Measurements from ENCODE around the gene KRTAP5-2.

DNA sequence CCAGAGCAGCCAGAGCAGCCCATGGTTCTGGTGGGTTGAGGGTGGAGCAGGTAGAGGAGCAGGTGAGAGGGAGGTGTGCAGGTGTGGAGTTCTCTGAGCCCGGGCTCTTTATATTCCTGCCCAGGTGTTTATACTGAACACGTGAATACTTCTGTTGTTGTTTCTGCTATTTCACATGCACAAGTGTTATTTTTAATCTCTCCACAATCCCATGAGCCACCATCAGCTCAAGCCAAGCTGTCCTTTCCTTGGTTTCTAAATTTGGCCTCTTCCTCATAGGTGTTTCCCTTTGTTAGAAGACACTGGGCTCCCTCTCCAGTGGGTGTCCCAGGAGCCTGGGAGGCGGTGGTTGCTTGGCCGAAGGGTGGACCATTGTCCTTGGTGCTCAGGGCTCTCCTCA, 10.3 kb upstream of the KRTAP5-2 start, which contains the start of gene KRTAP5-3:
- TF ChIP-seq, protein P1, sequence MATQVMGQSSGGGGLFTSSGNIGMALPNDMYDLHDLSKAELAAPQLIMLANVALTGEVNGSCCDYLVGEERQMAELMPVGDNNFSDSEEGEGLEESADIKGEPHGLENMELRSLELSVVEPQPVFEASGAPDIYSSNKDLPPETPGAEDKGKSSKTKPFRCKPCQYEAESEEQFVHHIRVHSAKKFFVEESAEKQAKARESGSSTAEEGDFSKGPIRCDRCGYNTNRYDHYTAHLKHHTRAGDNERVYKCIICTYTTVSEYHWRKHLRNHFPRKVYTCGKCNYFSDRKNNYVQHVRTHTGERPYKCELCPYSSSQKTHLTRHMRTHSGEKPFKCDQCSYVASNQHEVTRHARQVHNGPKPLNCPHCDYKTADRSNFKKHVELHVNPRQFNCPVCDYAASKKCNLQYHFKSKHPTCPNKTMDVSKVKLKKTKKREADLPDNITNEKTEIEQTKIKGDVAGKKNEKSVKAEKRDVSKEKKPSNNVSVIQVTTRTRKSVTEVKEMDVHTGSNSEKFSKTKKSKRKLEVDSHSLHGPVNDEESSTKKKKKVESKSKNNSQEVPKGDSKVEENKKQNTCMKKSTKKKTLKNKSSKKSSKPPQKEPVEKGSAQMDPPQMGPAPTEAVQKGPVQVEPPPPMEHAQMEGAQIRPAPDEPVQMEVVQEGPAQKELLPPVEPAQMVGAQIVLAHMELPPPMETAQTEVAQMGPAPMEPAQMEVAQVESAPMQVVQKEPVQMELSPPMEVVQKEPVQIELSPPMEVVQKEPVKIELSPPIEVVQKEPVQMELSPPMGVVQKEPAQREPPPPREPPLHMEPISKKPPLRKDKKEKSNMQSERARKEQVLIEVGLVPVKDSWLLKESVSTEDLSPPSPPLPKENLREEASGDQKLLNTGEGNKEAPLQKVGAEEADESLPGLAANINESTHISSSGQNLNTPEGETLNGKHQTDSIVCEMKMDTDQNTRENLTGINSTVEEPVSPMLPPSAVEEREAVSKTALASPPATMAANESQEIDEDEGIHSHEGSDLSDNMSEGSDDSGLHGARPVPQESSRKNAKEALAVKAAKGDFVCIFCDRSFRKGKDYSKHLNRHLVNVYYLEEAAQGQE (IDR thresholded peaks at IDR 0.05; ENCODE audit: low read depth), result no peak
- TF ChIP-seq TCF12 (IDR thresholded peaks at IDR 0.05; ENCODE audit: low read depth) (no peak), EP300 (IDR thresholded peaks at IDR 0.05; ENCODE audit: borderline replicate concordance) (no peak), FOXM1 (IDR thresholded peaks at IDR 0.05; ENCODE audit: borderline replicate concordance, low read depth) (no peak), TAF1 (IDR thresholded peaks at IDR 0.05; ENCODE audit: low read depth) (no peak), EGR1 (IDR thresholded peaks at IDR 0.05) (no peak), YY1 (IDR thresholded peaks at IDR 0.05; ENCODE audit: low read depth) (no peak), NFIC (IDR thresholded peaks at IDR 0.05) (no peak), CREB1 (IDR thresholded peaks at IDR 0.05; ENCODE audit: low read depth) (no peak)
- TF ChIP-seq, protein P2, sequence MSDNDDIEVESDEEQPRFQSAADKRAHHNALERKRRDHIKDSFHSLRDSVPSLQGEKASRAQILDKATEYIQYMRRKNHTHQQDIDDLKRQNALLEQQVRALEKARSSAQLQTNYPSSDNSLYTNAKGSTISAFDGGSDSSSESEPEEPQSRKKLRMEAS (IDR thresholded peaks at IDR 0.05), result no peak
